Measurements from ENCODE around the gene PLCL2.

GRCh38 chr3:16936233-16936632, 51.5 kb downstream of the PLCL2 start:
- TF ChIP-seq EZH2 (IDR thresholded peaks at IDR 0.05; ENCODE audit: low read length, missing control alignments) (no peak), CTCF (conservative IDR thresholded peaks at IDR 0.05 in 1 of 2, IDR thresholded peaks at IDR 0.05 in 1 of 2; ENCODE audit: low read depth in 1 of 2, low read length in 2 of 2) (no peak)
